HL-60 (cell line): ENCODE measurements around the gene TMEM132A.

Source experiments
- GABPA ChIP-seq: IDR thresholded peaks from 2 replicates; pipeline ENCODE4 v1.6.1; 2012; ENCODE audit warnings: low read depth
- POLR2AphosphoS5 ChIP-seq: IDR thresholded peaks from 2 replicates; pipeline ENCODE4 v1.6.1; 2012; ENCODE audit warnings: low read depth
- TF ChIP-seq, protein P1 (sequence below): IDR thresholded peaks from one replicate; pipeline ENCODE4 v1.5.1; 2011; ENCODE audit warnings: low read length, control low read depth, inconsistent platforms; ENCODE audit not compliant: insufficient read depth

DNA sequence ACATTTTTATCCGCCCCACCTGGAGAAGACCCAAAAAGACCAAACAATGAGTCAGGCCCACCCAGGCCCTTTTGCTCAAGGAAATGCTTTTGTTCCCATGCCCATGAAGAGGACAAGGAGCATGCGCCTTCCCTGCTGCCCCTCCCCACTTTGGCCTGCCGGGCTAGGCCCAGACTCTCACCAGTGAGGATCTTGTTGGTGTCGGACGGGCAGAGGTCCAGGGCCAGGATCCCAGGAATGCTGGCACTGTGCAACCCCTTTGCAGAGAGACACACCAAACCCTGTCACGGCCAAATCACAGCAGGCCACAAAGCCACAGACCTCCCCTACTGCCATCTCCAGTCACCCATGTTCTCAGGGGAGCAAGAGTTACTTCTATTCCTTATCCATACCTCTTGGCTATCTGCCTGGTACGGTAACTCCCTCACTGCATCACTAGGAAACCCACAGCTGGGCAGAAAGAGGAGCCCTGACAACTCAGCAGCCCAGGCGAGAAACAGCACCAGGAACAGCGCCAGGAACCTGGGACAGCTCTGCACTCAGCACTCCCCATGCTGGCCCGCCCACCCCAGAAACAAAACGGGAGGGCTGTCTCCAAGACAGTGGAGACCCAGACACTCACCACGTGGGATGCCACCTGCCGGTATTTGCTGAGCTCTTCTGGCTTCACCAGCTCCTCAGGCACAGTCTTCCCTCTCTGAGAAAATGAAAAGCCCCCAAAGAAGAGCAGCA lies 23.4 kb upstream of the TMEM132A start:
- TF ChIP-seq, protein P1, sequence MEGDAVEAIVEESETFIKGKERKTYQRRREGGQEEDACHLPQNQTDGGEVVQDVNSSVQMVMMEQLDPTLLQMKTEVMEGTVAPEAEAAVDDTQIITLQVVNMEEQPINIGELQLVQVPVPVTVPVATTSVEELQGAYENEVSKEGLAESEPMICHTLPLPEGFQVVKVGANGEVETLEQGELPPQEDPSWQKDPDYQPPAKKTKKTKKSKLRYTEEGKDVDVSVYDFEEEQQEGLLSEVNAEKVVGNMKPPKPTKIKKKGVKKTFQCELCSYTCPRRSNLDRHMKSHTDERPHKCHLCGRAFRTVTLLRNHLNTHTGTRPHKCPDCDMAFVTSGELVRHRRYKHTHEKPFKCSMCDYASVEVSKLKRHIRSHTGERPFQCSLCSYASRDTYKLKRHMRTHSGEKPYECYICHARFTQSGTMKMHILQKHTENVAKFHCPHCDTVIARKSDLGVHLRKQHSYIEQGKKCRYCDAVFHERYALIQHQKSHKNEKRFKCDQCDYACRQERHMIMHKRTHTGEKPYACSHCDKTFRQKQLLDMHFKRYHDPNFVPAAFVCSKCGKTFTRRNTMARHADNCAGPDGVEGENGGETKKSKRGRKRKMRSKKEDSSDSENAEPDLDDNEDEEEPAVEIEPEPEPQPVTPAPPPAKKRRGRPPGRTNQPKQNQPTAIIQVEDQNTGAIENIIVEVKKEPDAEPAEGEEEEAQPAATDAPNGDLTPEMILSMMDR: no peak
- TF ChIP-seq POLR2AphosphoS5 (no peak), GABPA (no peak)
